Fibroblast of upper back skin (primary cell): ENCODE data around the gene TRNAU1AP.
"Not testable (repeated sequence)": the region's sequence is repeated elsewhere in the genome, so short reads cannot be mapped to it uniquely, and the experiment has no call there.

Source experiments
- DNase-seq: peaks from one replicate; pipeline ENCODE4 v3.0.0-alpha.2; 2013

The TRNAU1AP gene

DNA sequence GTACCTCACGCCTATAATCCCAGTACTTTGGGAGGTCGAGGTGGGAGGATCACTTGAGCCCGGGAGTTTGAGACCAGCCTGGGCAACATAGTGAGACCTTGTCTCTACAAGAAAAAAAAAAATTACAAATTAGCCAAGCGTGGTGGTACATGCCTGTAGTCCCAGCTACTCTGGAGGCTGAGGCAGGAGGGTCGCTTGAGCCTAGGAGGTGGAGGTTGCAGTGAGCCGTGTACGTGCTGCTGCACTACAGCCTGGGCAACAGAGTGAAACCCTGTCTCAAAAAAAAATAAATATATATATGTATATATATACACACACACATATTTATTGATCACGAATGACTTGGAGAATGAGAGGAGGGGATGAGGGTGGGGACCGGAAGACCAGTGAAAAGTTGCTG lies 30.3 kb upstream of the TRNAU1AP start:
- not testable (repeated sequence) for DNase-seq

DNA sequence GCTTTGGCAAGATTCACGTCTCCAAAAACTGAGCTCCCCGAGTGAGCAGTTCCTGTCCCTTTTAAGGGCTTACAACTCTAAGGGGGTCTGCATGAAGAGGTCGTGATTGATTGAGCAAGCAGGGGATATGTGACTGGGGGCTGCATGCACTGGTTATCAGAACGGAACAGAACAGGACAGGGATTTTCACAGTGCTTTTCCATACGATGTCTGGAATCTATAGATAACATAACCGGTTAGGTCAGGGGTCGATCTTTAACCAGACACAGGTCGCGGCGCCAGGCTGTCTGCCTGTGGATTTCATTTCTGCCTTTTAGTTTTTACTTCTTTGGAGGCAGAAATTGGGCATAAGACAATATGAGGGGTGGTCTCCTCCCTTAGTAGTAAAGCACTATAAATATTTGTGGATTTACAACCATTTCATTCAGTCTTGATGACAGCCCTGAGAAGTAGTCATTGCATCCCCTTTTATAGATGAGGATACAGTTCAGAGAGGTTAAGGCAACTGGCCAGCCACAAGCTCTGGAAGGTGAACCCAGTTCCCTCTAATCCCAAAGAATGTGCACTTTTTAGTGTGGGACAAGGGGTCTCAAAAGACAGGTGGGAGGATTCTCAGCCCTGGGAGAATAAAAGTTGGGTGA lies 27.8 kb upstream of the TRNAU1AP start:
- not testable (repeated sequence) for DNase-seq

DNA sequence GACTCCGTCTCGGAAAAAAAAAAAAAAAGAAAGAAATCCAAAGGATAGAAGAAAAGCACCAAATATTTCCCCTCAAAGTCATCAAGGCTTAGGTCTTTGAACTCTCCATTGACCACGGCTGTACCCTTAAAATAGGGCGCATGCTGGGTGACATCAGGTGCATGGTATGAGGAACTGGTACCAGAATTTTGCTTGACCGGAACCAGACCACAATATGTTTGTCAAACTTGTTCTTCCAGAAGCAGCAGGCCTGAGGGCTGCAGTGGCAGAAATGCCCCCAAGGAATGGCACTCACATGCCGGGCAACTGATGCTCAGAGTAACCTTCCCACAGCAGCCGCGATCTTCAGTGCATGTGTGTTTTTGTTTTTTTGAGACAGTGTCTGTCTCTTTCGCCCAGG lies 26.0 kb upstream of the TRNAU1AP start:
- no peak for DNase-seq

DNA sequence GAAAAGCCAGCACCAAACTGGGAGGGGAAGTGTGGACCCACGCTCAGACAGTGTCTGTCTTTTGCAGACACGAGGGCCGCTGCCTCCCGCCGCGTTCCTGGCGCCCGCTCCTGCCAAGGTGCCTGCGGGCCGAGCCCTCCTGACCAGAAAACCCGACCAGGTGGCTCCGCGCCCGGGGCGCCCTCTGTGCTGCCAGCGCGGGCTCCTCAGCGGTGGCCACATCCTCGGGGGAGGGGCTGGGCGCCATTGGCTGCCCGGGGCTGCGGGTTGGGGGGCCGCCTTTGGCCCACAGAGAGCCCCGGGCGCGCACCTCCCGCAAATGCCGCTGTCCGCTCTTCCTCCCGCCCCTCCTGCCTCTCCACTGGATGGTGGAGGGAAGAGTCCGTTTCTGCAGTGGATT lies 22.4 kb upstream of the TRNAU1AP start:
- no peak for DNase-seq

DNA sequence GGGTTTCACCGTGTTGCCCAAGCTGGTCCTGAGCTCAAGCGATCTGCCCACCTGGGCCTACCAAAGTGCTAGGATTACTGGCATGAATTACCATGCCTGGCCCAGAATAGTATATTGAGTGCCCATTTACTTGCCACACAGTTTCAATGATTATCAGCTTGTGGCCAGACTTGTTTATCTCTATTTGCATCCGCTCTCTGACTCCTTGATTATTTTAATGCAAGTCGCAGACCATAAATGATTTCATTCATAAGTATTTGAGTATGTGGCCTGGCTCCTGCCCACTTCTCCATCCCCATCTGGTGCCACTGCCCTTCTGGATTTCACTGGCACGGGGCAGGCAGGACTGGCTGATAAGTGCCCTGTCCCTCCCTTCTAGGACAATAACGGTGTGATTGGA lies 18.2 kb upstream of the TRNAU1AP start:
- DNase-seq = no peak

DNA sequence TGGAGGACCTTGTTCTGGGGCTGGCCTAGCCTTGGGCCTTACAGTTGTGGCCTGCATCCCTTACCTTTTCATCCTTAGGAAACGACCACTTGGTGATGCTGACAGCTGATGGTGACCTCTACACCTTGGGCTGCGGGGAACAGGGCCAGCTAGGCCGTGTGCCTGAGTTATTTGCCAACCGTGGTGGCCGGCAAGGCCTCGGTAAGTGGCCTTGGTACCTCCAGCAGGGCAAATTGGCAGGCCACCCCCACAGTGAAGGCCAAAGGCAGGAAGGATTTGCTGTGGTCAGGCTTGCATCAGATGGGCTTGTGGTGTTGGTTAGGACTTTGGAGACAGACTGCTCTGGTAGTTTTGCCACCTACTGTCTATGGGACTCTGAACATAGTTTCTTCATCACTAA lies 17.7 kb upstream of the TRNAU1AP start:
- no peak for DNase-seq

DNA sequence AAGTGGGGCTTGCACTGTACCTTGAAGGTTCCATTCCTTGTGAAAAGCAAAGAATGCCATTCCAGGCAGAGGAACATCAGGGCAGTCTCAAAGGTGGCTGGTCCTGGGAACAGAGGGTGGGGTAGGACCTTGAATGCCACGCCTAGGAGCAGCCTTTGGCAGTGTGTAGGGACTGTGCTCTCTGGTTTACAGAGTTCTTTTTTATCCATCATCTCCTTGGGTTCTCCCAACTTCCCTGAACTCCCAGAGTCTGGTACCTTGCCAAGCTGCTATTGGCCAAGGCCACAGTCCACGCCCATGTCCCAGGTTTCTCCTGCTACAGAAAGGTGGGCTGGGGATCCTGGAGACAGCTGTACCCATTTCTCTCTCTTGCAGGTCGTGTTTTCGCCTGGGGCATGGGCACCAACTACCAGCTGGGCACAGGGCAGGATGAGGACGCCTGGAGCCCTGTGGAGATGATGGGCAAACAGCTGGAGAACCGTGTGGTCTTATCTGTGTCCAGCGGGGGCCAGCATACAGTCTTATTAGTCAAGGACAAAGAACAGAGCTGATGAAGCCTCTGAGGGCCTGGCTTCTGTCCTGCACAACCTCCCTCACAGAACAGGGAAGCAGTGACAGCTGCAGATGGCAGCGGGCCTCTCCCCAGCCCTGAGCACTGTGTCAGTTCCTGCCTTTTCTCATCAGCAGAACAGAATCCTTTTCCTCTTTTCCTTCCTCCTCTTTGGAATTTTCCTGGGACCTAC lies 15.3 kb upstream of the TRNAU1AP start:
- DNase-seq = no peak

DNA sequence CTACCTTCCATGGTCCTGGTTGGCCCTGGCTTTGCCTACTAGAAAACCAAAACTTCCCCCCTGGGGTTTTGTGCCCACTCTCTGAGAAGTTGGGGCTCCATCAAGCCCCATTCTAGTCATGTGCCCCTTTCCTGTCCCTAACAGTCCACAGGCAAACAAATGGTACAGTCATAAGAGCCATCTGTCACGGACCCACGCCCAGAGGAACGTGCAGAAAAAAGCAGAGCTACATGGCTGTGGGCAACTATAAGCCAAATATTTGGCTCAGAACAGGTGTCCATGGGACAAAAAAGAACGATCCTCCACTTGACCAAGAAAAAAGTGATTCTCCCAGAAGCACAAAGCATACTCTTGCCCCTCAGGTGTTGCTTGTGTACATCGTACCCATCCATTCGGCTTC lies 14.6 kb upstream of the TRNAU1AP start:
- no peak for DNase-seq

DNA sequence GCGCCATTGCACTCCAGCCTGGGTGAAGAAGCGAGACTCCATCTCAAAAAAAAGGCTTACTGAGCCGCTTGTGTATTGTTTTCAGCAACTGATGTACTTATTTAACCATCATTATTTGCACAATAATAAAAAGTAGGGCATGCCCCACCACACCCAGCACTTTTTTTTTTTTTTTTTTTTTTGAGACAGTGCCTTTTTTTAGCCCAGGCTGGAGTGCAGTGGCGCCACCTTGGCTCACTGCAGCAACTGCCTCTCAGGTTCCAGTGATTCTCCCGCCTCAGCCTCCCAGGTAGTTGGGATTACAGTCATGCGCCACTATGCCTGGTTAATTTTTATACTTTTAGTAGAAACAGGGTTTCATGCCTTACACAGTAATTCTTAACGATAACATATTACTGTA lies 12.2 kb upstream of the TRNAU1AP start:
- DNase-seq = no peak

DNA sequence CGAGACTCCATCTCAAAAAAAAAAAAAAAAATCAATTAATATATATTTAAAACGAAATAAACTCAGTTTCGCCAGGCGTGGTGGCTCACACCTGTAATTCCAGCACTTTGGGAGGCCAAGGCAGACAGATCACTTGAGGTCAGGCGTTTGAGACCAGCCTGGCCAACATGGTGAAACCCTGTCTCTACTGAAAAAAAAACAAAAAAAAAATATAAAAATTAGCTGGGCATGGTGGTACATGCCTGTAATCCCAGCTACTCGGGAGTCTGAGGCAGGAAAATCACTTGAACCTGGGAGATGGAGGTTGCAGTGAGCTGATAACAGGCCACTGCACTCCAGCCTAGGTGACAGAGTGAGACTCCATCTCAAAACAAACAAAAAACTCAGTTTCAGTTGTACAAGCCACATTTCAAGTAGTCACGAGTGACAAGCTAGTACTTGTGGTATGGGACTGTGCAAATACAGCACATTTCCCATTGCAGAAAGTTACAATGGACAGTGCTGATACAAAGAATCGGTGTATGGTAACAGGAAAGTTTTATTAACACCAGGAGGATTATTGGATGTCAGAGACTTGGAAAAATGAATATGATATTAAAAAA lies 11.4 kb upstream of the TRNAU1AP start:
- not testable (repeated sequence) for DNase-seq

DNA sequence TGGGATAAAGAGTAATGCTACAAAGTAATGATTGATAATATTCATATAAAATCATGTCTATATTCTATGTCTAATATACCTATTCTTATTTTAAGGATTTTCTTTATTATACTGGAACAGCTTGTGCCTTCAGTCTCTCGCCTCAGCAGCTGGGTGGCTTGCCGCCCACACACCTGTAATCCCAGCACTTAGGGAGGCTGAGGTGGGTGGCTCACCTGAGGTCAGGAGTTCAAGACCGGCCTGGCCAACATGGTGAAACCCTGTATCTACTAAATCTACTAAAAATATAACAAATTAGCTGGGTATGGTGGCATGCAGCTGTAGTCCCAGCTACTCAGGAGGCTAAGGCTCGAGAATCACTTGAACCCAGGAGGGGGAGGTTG lies 7.6 kb upstream of the TRNAU1AP start:
- DNase-seq = no peak

DNA sequence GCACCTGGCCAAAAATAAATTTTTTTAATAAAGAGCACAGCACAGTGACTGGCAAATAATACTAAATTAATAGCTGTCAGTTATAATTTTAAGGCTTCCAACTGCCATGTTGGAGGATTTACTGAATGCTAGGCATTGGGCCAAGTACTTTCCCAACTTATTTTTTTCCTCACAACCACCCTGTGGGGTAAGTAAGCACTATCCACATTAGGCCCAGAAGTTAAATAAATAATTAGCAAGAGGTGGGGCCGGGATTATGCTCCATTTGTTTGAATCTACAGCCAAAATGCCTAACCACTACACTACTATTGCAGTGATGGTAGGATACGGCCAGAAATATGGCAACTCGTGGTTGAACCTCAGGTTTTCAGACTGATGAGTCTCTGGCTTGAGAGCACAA lies 4.6 kb upstream of the TRNAU1AP start:
- no peak for DNase-seq

DNA sequence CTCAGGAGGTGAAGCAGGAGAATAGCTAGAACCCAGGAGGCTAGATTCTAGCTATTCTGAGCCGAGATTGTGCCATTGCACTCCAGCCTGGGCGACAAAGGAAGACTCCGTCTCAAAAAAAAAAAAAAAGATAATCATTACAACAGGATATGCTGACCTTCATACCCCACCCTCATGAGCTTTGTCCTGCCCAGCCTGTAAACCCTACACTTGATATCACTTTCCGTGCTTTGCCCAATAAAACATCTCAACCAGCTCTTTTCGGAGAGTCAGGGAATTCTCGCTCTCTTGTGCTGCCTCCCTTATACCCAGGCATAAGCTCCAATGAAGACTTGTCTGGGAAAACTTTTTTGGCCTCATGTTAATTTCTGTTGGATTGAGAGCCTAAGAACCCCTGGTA lies 1.5 kb upstream of the TRNAU1AP start:
- DNase-seq = no peak

DNA sequence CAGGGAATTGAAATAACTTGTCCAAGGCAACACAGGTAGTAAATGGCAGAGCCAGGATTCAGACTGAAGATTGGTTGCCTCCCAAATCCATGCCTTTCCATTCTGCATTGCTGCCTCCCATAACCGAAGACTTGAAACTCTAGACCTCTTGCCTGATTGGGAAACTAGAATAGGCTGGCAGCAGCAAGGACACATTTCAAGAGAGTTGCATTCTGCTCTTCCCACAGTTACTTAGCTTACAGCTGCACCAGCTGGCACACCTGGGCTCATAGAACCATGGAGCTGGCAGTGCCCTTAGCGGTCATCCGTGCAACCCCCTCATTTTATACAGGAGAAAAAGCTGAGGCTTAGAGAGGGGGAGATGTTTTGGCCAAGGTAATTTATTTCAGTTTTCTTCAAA lies 8.0 kb downstream of the TRNAU1AP start:
- DNase-seq = no peak

DNA sequence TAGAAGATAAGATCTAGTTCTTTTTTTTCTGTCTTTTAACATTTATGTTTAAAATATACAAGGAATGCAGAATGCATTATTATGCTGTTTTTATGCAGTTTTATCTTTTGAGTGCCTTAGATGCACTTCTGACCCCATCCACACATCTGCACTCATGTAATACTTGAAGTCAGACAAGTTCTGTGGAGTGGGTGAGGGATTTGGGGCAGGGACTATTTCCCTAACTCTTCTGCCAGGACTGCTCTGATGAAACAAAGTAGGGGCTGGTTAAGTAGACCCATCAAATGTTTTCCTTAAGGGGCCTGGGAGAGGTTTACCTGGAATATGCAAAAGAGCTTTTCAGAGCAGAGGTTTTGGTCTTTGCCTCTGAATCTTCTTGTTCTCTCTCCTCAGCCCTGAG lies 11.4 kb downstream of the TRNAU1AP start:
- no peak for DNase-seq

DNA sequence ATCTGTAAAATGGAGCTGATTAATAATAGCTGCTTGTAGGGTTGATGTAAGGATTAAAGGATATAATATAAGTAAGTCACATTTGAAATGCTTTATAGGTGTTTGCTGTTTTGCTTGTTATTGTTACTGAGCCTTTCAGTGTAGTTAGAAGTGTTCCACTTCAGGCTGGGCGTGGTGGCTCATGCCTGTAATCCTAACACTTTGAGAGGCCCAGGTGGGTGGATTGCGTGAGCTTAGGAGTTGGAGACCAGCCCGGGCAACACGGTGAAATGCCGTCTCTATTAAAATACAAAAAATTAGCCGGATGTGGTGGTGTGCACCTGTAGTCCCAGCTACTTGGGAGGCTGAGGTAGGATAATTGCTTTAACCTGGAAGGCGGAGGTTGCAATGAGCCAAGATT lies 12.2 kb downstream of the TRNAU1AP start:
- no peak for DNase-seq

DNA sequence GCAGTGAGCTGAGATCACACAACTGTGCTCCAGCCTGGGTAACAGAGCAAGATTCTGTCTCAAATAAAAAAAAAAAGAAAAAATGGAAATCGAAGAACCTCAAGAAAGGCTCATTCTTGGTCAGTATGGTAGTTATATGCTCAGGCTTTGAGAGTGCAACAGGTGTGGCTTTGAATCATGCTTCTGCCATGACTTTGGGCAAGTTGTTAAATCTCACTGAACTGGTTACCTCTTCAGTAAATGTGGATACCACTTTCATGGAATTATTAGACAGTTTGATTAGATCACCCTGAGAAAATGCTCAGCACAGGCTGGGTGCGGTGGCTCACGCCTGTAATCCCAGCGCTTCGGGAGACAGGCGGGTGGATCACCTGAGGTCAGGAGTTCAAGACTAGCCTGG lies 12.8 kb downstream of the TRNAU1AP start:
- no peak for DNase-seq

DNA sequence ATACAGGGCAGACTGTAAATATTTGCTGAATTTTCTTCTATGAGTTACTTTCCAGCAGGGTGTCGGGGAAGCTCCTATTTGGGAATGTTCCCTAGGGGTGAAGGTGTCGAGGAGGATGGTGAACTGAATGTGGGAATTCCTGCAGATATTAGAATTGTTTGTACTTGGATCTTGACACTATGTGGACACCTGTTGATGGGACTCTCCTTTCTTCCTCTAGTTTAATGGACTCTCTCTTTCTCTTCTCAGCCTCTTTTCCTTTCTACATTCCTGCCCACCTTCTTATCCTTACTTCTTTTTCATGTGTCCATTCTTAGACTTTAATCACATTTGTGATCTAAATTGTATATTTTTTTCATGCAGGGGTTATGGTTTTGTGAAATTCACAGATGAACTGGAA lies 14.0 kb downstream of the TRNAU1AP start:
- DNase-seq = no peak

DNA sequence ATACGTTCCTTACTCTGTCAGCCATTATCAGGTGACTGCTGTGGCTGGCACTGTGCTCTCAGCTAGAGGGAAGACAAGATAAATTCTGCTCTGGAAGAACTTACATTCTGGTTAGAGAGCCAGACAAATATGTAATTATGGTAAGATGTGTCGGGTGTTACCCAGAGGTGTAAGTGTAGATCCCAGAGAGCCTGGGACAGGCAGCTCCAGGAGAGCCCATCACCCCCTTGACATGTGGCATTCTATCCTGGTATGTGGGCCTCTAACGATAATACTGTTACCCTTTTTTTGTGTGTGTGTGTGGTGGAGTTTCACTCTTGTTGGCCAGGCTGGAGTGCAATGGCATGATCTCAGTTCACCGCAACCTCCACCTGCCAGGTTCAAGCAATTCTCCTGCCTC lies 19.0 kb downstream of the TRNAU1AP start:
- no peak for DNase-seq

DNA sequence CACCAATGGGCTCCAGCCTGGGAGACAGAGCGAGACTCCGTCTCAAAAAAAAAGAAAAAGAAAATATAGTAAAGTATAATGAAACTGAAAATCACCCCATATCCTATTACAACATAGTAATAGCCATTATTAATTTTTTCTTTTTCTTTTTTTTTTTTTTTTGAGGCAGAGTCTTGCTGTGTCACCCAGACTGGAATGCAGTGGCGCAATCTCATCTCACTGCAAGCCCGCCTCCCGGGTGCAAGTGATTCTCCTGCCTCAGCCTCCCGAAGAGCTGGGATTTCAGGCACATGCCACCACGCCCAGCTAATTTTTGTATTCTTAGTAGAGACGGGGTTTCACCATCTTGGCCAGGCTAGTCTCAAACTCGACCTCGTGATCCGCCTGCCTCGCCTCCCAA lies 20.0 kb downstream of the TRNAU1AP start:
- DNase-seq = peak; percentile 55

DNA sequence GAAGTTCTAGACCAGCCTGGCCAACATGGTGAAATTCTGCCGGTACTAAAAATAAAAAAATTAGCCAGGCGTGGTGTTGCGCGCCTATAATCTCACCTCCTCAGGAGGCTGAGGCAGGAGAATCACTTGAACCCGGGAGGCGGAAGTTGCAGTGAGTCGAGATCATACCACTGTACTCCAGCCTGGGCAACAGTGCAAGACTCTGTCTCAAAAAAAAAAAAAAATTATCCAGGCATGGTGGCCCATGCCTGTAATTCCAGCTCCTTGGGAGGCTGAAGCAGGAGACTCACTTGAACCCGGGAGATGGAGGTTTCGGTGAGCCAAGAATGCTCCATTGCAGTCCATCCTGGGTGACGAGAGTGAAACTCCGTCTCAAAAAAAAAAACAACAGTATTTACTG lies 20.7 kb downstream of the TRNAU1AP start:
- DNase-seq = no peak

DNA sequence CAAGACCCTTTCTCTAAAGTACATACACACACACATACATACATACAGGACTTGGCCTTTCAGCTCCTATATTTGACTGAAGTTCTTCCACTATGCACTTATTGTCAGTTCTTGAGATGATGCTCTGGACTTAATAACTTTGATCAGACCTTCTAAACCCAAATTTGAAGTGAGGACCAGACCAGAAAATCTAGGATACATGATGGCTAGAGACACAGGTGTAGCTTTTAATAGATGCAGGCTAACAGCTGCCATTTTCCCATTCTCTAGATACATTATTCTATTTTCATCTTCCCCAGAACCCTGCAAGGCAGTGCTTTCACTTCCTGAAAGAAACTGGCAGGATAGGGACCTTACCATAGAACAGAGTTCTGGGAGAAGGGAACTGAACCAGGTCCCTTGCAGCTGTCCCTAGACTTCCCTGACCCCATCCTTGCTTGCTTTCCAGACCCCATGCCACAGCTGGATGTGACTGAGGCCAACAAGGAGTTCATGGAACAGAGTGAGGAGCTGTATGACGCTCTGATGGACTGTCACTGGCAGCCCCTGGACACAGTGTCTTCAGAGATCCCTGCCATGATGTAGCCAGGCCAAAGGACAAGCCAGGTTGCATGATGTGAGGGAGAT lies 24.3 kb downstream of the TRNAU1AP start:
- no peak for DNase-seq

DNA sequence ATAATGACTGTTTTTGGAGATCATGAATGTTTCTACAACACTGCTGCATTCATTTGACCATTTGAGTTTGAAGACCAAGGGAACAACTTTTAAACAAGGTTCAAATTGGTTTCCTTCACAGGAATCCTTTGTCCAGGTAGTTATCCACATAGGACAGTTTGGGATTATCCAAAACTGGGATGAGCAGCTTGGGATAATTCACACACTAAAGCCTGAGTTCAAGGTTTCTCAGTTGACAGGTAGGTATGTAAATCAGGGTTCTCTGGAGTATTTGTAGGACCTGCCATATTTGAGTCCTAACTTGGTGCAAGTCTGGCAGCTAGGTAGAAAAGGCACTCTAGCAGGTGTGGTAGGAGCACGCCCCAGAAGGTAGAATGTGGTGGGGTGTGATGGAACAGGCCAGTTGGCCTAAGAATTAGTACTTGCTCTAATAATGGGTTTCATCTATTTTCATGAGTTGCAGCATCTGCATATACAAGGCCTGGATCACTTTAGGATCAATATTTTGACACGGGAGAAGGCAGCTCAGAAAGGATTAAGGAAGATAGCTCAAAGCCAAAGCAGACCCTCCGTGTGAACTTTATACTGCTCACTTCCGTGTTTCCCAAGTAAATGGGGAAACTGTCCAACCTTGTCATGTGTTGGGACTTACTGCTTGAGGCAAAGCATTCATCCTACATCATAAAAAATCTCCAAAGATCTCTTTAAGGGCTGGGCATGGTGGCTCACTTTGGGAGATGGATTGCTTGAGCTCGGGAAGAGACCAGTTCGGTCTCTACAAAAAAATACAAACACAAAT lies 25.1 kb downstream of the TRNAU1AP start:
- DNase-seq = no peak
